GM12864 (cell line): ENCODE results near the gene PHACTR1.

Experiments used
- DNase-seq: peaks from one replicate; pipeline ENCODE4 v3.0.0-alpha.2; 2011; ENCODE audit warnings: low read depth
- H3K4me3 ChIP-seq: 2 replicates; pipeline ENCODE4 v1.5.1; 2011; ENCODE audit warnings: mild to moderate bottlenecking, low read depth, low read length, control low read depth
- TF ChIP-seq, protein P1 (sequence below): IDR thresholded peaks from 2 replicates; pipeline ENCODE4 v1.5.1; 2011; ENCODE audit warnings: low read depth, mild to moderate bottlenecking, moderate library complexity, low read length, control low read depth, inconsistent platforms; ENCODE audit errors: missing control alignments

PHACTR1 gene

DNA sequence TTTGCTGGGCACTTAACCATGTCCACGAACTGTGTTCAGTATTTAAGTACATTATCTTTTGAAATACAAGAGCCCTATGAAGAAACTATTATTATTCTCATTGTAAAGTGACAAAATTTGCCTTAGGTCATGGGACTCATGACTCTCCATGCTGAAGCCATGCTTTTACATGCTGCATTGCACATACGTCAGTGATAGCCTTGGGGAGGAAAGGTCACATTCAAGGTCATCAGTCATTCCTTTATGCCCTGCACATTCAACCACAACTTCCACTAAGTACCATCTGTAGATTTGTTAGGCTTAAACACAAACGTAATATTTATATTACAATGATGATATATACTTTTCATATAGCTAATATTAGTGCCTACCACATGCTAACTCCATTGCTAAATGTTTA lies 319.0 kb downstream of the PHACTR1 start:
- no peak for DNase-seq
- TF ChIP-seq, protein P1, sequence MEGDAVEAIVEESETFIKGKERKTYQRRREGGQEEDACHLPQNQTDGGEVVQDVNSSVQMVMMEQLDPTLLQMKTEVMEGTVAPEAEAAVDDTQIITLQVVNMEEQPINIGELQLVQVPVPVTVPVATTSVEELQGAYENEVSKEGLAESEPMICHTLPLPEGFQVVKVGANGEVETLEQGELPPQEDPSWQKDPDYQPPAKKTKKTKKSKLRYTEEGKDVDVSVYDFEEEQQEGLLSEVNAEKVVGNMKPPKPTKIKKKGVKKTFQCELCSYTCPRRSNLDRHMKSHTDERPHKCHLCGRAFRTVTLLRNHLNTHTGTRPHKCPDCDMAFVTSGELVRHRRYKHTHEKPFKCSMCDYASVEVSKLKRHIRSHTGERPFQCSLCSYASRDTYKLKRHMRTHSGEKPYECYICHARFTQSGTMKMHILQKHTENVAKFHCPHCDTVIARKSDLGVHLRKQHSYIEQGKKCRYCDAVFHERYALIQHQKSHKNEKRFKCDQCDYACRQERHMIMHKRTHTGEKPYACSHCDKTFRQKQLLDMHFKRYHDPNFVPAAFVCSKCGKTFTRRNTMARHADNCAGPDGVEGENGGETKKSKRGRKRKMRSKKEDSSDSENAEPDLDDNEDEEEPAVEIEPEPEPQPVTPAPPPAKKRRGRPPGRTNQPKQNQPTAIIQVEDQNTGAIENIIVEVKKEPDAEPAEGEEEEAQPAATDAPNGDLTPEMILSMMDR, result no peak
- no peak overlapping the region for H3K4me3 ChIP-seq

DNA sequence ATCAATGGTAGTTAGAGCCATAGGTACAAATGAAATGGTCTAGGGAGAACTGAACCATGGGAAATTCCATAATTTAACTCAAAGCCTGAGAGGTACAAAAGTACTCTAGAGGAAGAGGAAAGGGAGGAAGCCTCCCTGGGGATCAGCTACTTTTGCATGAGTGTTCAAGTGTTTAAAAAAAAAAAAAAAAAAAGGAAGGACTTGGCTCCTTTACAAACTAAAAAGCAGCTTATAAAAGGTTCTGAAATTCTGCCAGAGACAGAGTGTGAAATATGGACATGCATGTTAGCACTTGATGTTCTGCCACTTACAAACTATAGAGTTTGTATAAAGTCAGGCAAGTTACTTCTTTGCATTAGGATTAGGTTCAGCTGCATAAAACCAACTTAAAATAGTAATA lies 321.7 kb downstream of the PHACTR1 start:
- TF ChIP-seq, protein P1, result no peak
- no peak for DNase-seq
- no peak overlapping the region for H3K4me3 ChIP-seq

DNA sequence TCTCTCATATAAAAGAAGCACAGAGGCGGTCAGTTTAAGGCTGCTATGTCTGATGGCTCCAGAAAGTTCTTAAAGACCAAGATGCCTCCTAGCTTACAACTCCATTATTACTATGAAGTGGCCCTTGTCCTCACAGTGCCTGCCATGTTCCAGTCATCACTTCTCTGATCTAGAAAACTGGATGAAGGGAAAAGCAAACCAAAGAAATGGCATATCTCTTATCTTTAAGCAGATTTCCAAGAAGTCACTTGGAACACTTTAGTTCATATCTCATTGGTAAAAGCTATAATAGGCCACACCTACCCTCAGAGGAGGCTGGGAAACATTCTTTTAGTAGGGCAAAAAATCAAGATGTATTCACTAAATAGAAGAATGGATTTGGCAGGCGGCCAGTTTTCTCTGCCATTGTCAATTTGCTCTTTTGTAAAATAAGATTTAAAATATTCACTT lies 322.2 kb downstream of the PHACTR1 start:
- TF ChIP-seq, protein P1, result no peak
- H3K4me3 ChIP-seq, result no peak overlapping the region
- no peak for DNase-seq

DNA sequence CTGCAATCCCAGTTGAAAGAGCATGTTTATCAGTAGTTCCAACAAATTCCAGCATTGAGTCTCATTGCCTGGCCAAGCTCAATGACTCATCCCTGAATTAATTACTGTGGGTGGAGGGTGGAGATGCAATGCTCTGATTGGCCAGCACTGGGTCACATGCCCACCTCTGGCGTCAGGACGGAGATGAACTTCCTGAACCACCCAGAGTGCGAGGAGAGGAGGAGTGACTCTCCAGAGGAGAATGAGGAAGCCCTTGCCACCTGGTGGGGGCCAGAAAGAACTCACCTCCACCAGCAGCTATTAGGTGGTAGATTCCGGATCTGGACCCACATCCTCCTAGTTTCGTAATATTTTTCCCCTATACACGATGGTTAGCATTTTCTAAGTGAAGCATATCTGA lies 327.8 kb downstream of the PHACTR1 start:
- no peak for DNase-seq
- TF ChIP-seq, protein P1, result no peak
- no peak overlapping the region for H3K4me3 ChIP-seq

DNA sequence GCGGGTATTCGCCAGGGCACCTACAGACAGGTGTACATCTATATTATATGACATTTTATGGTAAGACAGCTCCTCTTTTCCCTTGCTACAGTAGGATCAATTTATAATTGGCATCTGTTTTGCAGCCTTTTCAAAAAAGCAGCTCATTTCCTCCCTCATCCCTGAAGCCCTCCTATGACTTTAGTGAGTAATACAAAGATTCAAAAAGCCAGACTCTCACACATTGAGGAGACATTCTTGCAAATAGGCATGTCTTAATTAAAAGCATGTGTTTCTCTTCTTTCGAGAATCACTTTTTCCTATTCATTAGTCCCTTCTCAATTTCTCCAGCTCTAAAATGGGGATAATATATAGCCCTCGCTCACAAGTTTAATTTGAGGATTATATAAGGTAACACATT lies 328.3 kb downstream of the PHACTR1 start:
- TF ChIP-seq, protein P1, result no peak
- no peak for DNase-seq

DNA sequence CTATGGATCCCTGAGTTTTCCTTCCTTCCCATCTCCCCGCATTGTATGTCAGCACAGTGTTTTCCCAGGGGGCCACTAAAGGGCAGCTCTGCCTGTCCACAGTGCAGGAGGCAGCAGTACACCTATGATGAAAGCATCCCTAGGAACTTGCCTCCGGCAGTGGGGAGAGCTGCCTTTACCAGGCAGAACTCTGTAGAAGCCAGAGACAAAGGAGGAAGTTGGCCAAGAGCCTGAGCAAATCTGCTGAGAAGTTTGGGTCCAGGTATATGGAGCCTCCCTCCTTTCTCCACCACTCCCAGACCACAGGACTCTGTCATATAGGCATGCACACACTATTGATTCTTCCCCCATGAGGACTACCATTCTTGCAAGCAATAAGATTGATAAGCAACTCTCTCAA lies 329.1 kb downstream of the PHACTR1 start:
- TF ChIP-seq, protein P1, result no peak
- H3K4me3 ChIP-seq, result no peak overlapping the region
- no peak for DNase-seq

More for the DNA sequence above, 328.3 kb downstream of the PHACTR1 start:
- no peak overlapping the region for H3K4me3 ChIP-seq

DNA sequence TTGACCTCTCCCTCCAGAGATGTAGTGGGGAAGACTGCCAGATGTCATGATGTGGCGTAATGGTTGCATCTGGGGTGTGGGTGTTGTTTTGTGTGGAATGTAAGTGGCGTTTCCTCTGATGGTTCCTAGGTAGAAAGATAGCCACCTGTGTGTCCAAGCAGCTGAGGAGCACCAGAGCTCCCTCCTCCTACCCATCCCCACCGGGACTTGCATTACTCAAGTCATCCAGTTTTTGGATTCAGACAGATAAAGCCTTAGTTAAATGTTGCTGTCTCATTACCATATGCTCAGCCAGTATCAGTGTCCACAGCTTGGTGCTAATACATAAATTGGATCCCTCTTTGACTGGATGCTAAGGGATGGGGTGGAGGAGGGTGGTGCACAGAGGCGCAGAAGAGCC lies 329.5 kb downstream of the PHACTR1 start:
- TF ChIP-seq, protein P1, result no peak
- no peak for DNase-seq
- no peak overlapping the region for H3K4me3 ChIP-seq
